GM23338 (cell line): ENCODE data around the gene RAMP1. TPM values are rescaled to one million over a fixed set of nuclear protein-coding genes. Genes with fewer than 3 reads are reported as not detected.

Experiments
- ATAC-seq: fragments of 200-7000 bp; cut with Tn5 transposase; 3 replicates; pipeline ENCODE4 v1.9.1; 2020
- DNase-seq: peaks from one replicate; pipeline ENCODE4 v3.0.0-alpha.2; 2015; ENCODE audit warnings: low spot score
- H2AFZ ChIP-seq: fragments of 200-600 bp; sonication (generic); 2 replicates; pipeline ENCODE4 v1.8.0; 2016; ENCODE audit warnings: antibody characterized with exemption, mild to moderate bottlenecking, moderate library complexity
- H3F3A ChIP-seq: fragments of 200-600 bp; sonication (generic); replicated peaks from 2 replicates; pipeline ENCODE4 v1.8.0; 2017; ENCODE audit warnings: antibody characterized with exemption, mixed run types, low read depth
- H3K27ac ChIP-seq: fragments of 200-600 bp; sonication (generic); 2 replicates; pipeline ENCODE4 v1.6.1; 2016; ENCODE audit warnings: low read depth
- H3K27me3 ChIP-seq: fragments of 200-600 bp; sonication (generic); 2 replicates; pipeline ENCODE4 v1.8.0; 2016; ENCODE audit warnings: mild to moderate bottlenecking, mixed run types, moderate library complexity; ENCODE audit not compliant: insufficient read depth
- H3K36me3 ChIP-seq: fragments of 200-600 bp; sonication (generic); 2 replicates; pipeline ENCODE4 v1.8.0; 2016; ENCODE audit warnings: mild to moderate bottlenecking; ENCODE audit not compliant: insufficient read depth
- H3K4me1 ChIP-seq: fragments of 200-600 bp; sonication (generic); 2 replicates; pipeline ENCODE4 v1.8.0; 2016; ENCODE audit warnings: mild to moderate bottlenecking, moderate library complexity; ENCODE audit not compliant: insufficient read depth
- H3K4me2 ChIP-seq: fragments of 200-600 bp; sonication (generic); 2 replicates; pipeline ENCODE4 v1.7.1; 2017; ENCODE audit warnings: mixed run types
- H3K4me3 ChIP-seq: fragments of 200-600 bp; sonication (generic); 2 replicates; pipeline ENCODE4 v1.6.1; 2016; ENCODE audit warnings: mixed run types
- H3K79me2 ChIP-seq: fragments of 200-600 bp; sonication (generic); replicated peaks from 2 replicates; pipeline ENCODE4 v1.8.0; 2017; ENCODE audit warnings: mild to moderate bottlenecking; ENCODE audit not compliant: insufficient read depth
- H3K9me2 ChIP-seq: fragments of 200-600 bp; sonication (generic); 2 replicates; pipeline ENCODE4 v1.8.0; 2017; ENCODE audit not compliant: insufficient read depth
- H4K20me1 ChIP-seq: fragments of 200-600 bp; sonication (generic); replicated peaks from 2 replicates; pipeline ENCODE4 v1.8.0; 2017; ENCODE audit warnings: mild to moderate bottlenecking; ENCODE audit not compliant: insufficient read depth
- H3K27ac Mint-ChIP-seq: 2 replicates; pipeline ENCODE4 v1.8.0; 2020; ENCODE audit warnings: inconsistent platforms, mild to moderate bottlenecking, moderate library complexity, mixed read lengths
- H3K27me3 Mint-ChIP-seq: 3 replicates; pipeline ENCODE4 v1.8.0; 2022; ENCODE audit warnings: low read depth, mild to moderate bottlenecking, moderate library complexity, mixed read lengths, inconsistent platforms; ENCODE audit not compliant: insufficient read depth, poor library complexity
- H3K36me3 Mint-ChIP-seq: 3 replicates; pipeline ENCODE4 v1.8.0; 2021; ENCODE audit warnings: low read depth, mild to moderate bottlenecking, inconsistent platforms, moderate library complexity, mixed read lengths
- H3K4me1 Mint-ChIP-seq: 3 replicates; pipeline ENCODE4 v1.8.0; 2020; ENCODE audit warnings: mild to moderate bottlenecking, inconsistent platforms, mixed read lengths
- H3K4me3 Mint-ChIP-seq: 3 replicates; pipeline ENCODE4 v1.8.0; 2021; ENCODE audit warnings: moderate library complexity, mild to moderate bottlenecking, inconsistent platforms, mixed read lengths
- H3K9me3 Mint-ChIP-seq: 3 replicates; pipeline ENCODE4 v1.8.0; 2020; ENCODE audit warnings: moderate library complexity, mild to moderate bottlenecking, inconsistent platforms, mixed read lengths
- CREB1 ChIP-seq: fragments of 250-450 bp; sonication (Bioruptor Pico); IDR thresholded peaks from 2 replicates; pipeline ENCODE4 v1.5.0; 2020; ENCODE audit warnings: low read depth, mild to moderate bottlenecking, moderate library complexity
- CTCF ChIP-seq, 2 experiments: fragments of 200-600 bp in 1 of 2; sonication (generic) in 1 of 2; conservative IDR thresholded peaks; 2 replicates each; pipeline versions ENCODE4 v1.5.1 to v1.6.1; 2016 to 2017; ENCODE audit warnings: antibody characterized with exemption in 2 of 2, low read depth in 2 of 2, mild to moderate bottlenecking in 2 of 2, moderate library complexity in 1 of 2
- ETS1 ChIP-seq: IDR thresholded peaks from 2 replicates; pipeline ENCODE4 v1.6.1; 2016; ENCODE audit warnings: antibody characterized with exemption
- EZH2 ChIP-seq: fragments of 200-600 bp; sonication (generic); IDR thresholded peaks from one replicate; pipeline ENCODE4 v1.8.0; 2017; ENCODE audit warnings: antibody characterized with exemption, mild to moderate bottlenecking, low read depth; ENCODE audit not compliant: unreplicated experiment
- EZH2phosphoT487 ChIP-seq: fragments of 200-600 bp; sonication (generic); IDR thresholded peaks from one replicate; pipeline ENCODE4 v1.8.1; 2018; ENCODE audit warnings: antibody characterized with exemption; ENCODE audit not compliant: unreplicated experiment
- JUNB ChIP-seq: IDR thresholded peaks from one replicate; pipeline ENCODE4 v1.6.1; 2016; ENCODE audit warnings: antibody characterized with exemption; ENCODE audit not compliant: unreplicated experiment
- NANOG ChIP-seq: IDR thresholded peaks from 2 replicates; pipeline ENCODE4 v1.6.1; 2016; ENCODE audit warnings: antibody characterized with exemption, borderline replicate concordance
- POLR2AphosphoS5 ChIP-seq: IDR thresholded peaks from 2 replicates; pipeline ENCODE4 v1.6.1; 2016; ENCODE audit warnings: antibody characterized with exemption, low read depth
- REST ChIP-seq: IDR thresholded peaks from one replicate; pipeline ENCODE4 v1.6.1; 2018; ENCODE audit warnings: antibody characterized with exemption; ENCODE audit not compliant: unreplicated experiment
- STAT1 ChIP-seq: IDR thresholded peaks from one replicate; pipeline ENCODE4 v1.6.1; 2016; ENCODE audit warnings: antibody characterized with exemption; ENCODE audit not compliant: unreplicated experiment
- ZNF114 ChIP-seq: fragments of 250-450 bp; sonication (Bioruptor Pico); IDR thresholded peaks from 2 replicates; pipeline ENCODE4 v1.5.0; 2020; ENCODE audit warnings: mild to moderate bottlenecking, moderate library complexity
- ZNF331 ChIP-seq: fragments of 250-450 bp; sonication (Bioruptor Pico); IDR thresholded peaks from 2 replicates; pipeline ENCODE4 v1.5.0; 2020; ENCODE audit warnings: low read depth, mild to moderate bottlenecking, moderate library complexity
- polyA plus RNA-seq: library from polyadenylated mRNA; unstranded; fragments of >200 nt; fragmentation: Nextera tagmentation; extraction: Ambion mirVana; gene quantifications from 2 replicates; pipeline ENCODE4 v1.2.1, GENCODE V29; 2016
- total RNA-seq: library from RNA; depleted of rRNA; stranded (reverse); fragments of >200 nt; shearing (Covaris generic); gene quantifications from 2 replicates; pipeline ENCODE4 v1.2.3, GENCODE V29; 2014
- TF ChIP-seq, protein P1 (sequence below): fragments of 250-450 bp; sonication (Bioruptor Pico); IDR thresholded peaks from 2 replicates; pipeline ENCODE4 v1.5.0; 2020; ENCODE audit warnings: mild to moderate bottlenecking, moderate library complexity

Gene RAMP1
- total and polyA plus RNA-seq, 2 experiments from 2014 or later = 1.7 to 3.3 TPM

- ATAC-seq (no peak), DNase-seq (no peak)
- peaks cover 19% of the 10 kb centered on the region for H3K36me3 Mint-ChIP-seq
- H3K9me2 ChIP-seq = 0 out of 2 replicates have a peak, but pooled peaks cover 7% of the 10 kb centered on the region
- no peaks in the 10 kb centered on the region for H4K20me1 ChIP-seq
- no peak overlapping the region for H3K4me2 ChIP-seq
- no peak for TF ChIP-seq CREB1 (CRISPR knock-in tag)
- no peak for TF ChIP-seq EZH2
- no peak for TF ChIP-seq NANOG
- TF ChIP-seq STAT1 = no peak
- TF ChIP-seq ZNF114 (CRISPR knock-in tag) = no peak
- TF ChIP-seq JUNB = no peak
- TF ChIP-seq REST = no peak
- TF ChIP-seq CTCF (conservative IDR thresholded peaks at IDR 0.05; ENCODE audit: low read depth in 2 of 2) = no peak
- no peak for TF ChIP-seq ZNF331 (CRISPR knock-in tag)
- TF ChIP-seq, protein P1, sequence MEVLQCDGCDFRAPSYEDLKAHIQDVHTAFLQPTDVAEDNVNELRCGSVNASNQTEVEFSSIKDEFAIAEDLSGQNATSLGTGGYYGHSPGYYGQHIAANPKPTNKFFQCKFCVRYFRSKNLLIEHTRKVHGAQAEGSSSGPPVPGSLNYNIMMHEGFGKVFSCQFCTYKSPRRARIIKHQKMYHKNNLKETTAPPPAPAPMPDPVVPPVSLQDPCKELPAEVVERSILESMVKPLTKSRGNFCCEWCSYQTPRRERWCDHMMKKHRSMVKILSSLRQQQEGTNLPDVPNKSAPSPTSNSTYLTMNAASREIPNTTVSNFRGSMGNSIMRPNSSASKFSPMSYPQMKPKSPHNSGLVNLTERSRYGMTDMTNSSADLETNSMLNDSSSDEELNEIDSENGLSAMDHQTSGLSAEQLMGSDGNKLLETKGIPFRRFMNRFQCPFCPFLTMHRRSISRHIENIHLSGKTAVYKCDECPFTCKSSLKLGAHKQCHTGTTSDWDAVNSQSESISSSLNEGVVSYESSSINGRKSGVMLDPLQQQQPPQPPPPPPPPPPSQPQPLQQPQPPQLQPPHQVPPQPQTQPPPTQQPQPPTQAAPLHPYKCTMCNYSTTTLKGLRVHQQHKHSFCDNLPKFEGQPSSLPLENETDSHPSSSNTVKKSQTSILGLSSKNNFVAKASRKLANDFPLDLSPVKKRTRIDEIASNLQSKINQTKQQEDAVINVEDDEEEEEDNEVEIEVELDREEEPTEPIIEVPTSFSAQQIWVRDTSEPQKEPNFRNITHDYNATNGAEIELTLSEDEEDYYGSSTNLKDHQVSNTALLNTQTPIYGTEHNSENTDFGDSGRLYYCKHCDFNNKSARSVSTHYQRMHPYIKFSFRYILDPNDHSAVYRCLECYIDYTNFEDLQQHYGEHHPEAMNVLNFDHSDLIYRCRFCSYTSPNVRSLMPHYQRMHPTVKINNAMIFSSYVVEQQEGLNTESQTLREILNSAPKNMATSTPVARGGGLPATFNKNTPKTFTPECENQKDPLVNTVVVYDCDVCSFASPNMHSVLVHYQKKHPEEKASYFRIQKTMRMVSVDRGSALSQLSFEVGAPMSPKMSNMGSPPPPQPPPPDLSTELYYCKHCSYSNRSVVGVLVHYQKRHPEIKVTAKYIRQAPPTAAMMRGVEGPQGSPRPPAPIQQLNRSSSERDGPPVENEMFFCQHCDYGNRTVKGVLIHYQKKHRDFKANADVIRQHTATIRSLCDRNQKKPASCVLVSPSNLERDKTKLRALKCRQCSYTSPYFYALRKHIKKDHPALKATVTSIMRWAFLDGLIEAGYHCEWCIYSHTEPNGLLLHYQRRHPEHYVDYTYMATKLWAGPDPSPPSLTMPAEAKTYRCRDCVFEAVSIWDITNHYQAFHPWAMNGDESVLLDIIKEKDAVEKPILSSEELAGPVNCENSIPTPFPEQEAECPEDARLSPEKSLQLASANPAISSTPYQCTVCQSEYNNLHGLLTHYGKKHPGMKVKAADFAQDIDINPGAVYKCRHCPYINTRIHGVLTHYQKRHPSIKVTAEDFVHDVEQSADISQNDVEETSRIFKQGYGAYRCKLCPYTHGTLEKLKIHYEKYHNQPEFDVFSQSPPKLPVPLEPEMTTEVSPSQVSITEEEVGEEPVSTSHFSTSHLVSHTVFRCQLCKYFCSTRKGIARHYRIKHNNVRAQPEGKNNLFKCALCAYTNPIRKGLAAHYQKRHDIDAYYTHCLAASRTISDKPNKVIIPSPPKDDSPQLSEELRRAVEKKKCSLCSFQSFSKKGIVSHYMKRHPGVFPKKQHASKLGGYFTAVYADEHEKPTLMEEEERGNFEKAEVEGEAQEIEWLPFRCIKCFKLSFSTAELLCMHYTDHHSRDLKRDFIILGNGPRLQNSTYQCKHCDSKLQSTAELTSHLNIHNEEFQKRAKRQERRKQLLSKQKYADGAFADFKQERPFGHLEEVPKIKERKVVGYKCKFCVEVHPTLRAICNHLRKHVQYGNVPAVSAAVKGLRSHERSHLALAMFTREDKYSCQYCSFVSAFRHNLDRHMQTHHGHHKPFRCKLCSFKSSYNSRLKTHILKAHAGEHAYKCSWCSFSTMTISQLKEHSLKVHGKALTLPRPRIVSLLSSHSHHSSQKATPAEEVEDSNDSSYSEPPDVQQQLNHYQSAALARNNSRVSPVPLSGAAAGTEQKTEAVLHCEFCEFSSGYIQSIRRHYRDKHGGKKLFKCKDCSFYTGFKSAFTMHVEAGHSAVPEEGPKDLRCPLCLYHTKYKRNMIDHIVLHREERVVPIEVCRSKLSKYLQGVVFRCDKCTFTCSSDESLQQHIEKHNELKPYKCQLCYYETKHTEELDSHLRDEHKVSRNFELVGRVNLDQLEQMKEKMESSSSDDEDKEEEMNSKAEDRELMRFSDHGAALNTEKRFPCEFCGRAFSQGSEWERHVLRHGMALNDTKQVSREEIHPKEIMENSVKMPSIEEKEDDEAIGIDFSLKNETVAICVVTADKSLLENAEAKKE (CRISPR knock-in tag) = no peak
- TF ChIP-seq POLR2AphosphoS5 = no peak
- TF ChIP-seq ETS1 = no peak
- no peak for TF ChIP-seq EZH2phosphoT487
- no peak overlapping the region for H3K27ac ChIP-seq
- H3K79me2 ChIP-seq = no peaks in the 10 kb centered on the region
- H3K27ac Mint-ChIP-seq = no peak overlapping the region
- H3K4me3 Mint-ChIP-seq = no peak overlapping the region
- no peaks in the 10 kb centered on the region for H3K36me3 ChIP-seq
- H3F3A ChIP-seq = no peaks in the 10 kb centered on the region
- peaks cover 8% of the 10 kb centered on the region for H3K27me3 Mint-ChIP-seq
- H2AFZ ChIP-seq = peak overlapping the region; percentile 66; the same call in 1 of the 2 replicates
- H3K4me1 ChIP-seq = no peaks in the 10 kb centered on the region
- H3K9me3 Mint-ChIP-seq = peaks cover 42% of the 10 kb centered on the region
- H3K4me1 Mint-ChIP-seq = peaks cover 6% of the 10 kb centered on the region; the same call in 2 of the 3 replicates
- H3K4me3 ChIP-seq = no peak overlapping the region
- H3K27me3 ChIP-seq = no peaks in the 10 kb centered on the region
Observed at GRCh38 chr2:237942513-237942899, 83.1 kb downstream of the RAMP1 start.
